H9 (cell line): ENCODE measurements around the gene CACNB2. TPM values are rescaled to one million over a fixed set of nuclear protein-coding genes. Genes with fewer than 3 reads are reported as not detected.

Experiments used
- DNase-seq: peaks from one replicate; pipeline ENCODE4 v3.0.0-alpha.2; 2017
- H2AFZ ChIP-seq: one replicate; pipeline ENCODE4 v1.6.1; 2013; ENCODE audit warnings: mild to moderate bottlenecking, low read length, control low read depth, moderate library complexity
- H2AK5ac ChIP-seq: 2 replicates; pipeline ENCODE4 v1.6.1; 2013; ENCODE audit warnings: low read length, control low read depth, mixed read lengths; ENCODE audit not compliant: insufficient read length
- H2BK120ac ChIP-seq: one replicate; pipeline ENCODE4 v1.6.1; 2013; ENCODE audit warnings: low read depth, mild to moderate bottlenecking, low read length, control low read depth, inconsistent platforms; ENCODE audit not compliant: poor library complexity, severe bottlenecking
- H2BK12ac ChIP-seq: 2 replicates; pipeline ENCODE4 v1.6.1; 2013; ENCODE audit warnings: low read length, control low read depth, mixed read lengths, low read depth; ENCODE audit not compliant: insufficient read length
- H2BK15ac ChIP-seq: 2 replicates; pipeline ENCODE4 v1.6.1; 2013; ENCODE audit warnings: low read depth, low read length, control low read depth
- H2BK20ac ChIP-seq: one replicate; pipeline ENCODE4 v1.6.1; 2013; ENCODE audit warnings: low read depth, mild to moderate bottlenecking, low read length, control low read depth, inconsistent platforms; ENCODE audit not compliant: poor library complexity, severe bottlenecking
- H2BK5ac ChIP-seq: 2 replicates; pipeline ENCODE4 v1.6.1; 2013; ENCODE audit warnings: low read length, control low read depth, mixed read lengths; ENCODE audit not compliant: insufficient read length
- H3K14ac ChIP-seq: 2 replicates; pipeline ENCODE4 v1.6.1; 2013; ENCODE audit warnings: low read length, control low read depth; ENCODE audit not compliant: insufficient read depth
- H3K18ac ChIP-seq: 2 replicates; pipeline ENCODE4 v1.6.1; 2013; ENCODE audit warnings: low read depth, mild to moderate bottlenecking, mixed read lengths, low read length, control low read depth; ENCODE audit not compliant: insufficient read length
- H3K23ac ChIP-seq: 2 replicates; pipeline ENCODE4 v1.6.1; 2013; ENCODE audit warnings: low read length, control low read depth, mixed read lengths, low read depth; ENCODE audit not compliant: insufficient read length
- H3K23me2 ChIP-seq: 2 replicates; pipeline ENCODE4 v1.6.1; 2013; ENCODE audit warnings: low read depth, mild to moderate bottlenecking, mixed read lengths, low read length, control low read depth; ENCODE audit not compliant: insufficient read length, poor library complexity, severe bottlenecking
- H3K27ac ChIP-seq: 2 replicates; pipeline ENCODE4 v1.5.1; 2013; ENCODE audit warnings: low read length, control low read depth, mixed read lengths, low read depth; ENCODE audit not compliant: insufficient read length
- H3K27me3 ChIP-seq: 2 replicates; pipeline ENCODE4 v1.6.1; 2013; ENCODE audit warnings: low read length, control low read depth, inconsistent platforms; ENCODE audit not compliant: insufficient read depth
- H3K4ac ChIP-seq: 2 replicates; pipeline ENCODE4 v1.6.1; 2013; ENCODE audit warnings: low read depth, mild to moderate bottlenecking, control low read depth, inconsistent platforms, low read length, moderate library complexity
- H3K4me1 ChIP-seq: 2 replicates; pipeline ENCODE4 v1.6.1; 2013; ENCODE audit warnings: low read length, control low read depth, inconsistent platforms; ENCODE audit not compliant: insufficient read depth
- H3K4me2 ChIP-seq: 2 replicates; pipeline ENCODE4 v1.6.1; 2013; ENCODE audit warnings: low read length, control low read depth, mixed read lengths; ENCODE audit not compliant: insufficient read length, insufficient read depth
- H3K56ac ChIP-seq: 2 replicates; pipeline ENCODE4 v1.6.1; 2013; ENCODE audit warnings: low read depth, mild to moderate bottlenecking, mixed read lengths, low read length, control low read depth; ENCODE audit not compliant: insufficient read length
- H3K79me1 ChIP-seq: 2 replicates; pipeline ENCODE4 v1.6.1; 2013; ENCODE audit warnings: low read depth, mild to moderate bottlenecking, moderate library complexity, low read length, control low read depth, inconsistent platforms; ENCODE audit not compliant: insufficient read depth, poor library complexity, severe bottlenecking
- H3K79me2 ChIP-seq: 2 replicates; pipeline ENCODE4 v1.6.1; 2013; ENCODE audit warnings: low read length, control low read depth, inconsistent platforms; ENCODE audit not compliant: insufficient read depth
- H3K9ac ChIP-seq: 2 replicates; pipeline ENCODE4 v1.6.1; 2013; ENCODE audit warnings: low read length, control low read depth, mixed read lengths; ENCODE audit not compliant: insufficient read length; ENCODE audit errors: extremely low read depth
- H3K9me3 ChIP-seq: one replicate; pipeline ENCODE4 v1.6.1; 2013; ENCODE audit warnings: low read depth, low read length, inconsistent platforms; ENCODE audit not compliant: control insufficient read depth
- H3T11ph ChIP-seq: one replicate; pipeline ENCODE4 v1.6.1; 2013; ENCODE audit warnings: mild to moderate bottlenecking, low read length, control low read depth, inconsistent platforms
- H4K20me1 ChIP-seq: one replicate; pipeline ENCODE4 v1.6.1; 2013; ENCODE audit not compliant: control insufficient read depth, insufficient read length, insufficient read depth
- H4K5ac ChIP-seq: 2 replicates; pipeline ENCODE4 v1.6.1; 2013; ENCODE audit warnings: low read depth, mild to moderate bottlenecking, mixed read lengths, low read length, control low read depth; ENCODE audit not compliant: insufficient read length
- H4K8ac ChIP-seq: replicated peaks from 2 replicates; pipeline ENCODE4 v1.6.1; 2013; ENCODE audit warnings: low read length, control low read depth, mixed read lengths, low read depth; ENCODE audit not compliant: insufficient read length
- H4K91ac ChIP-seq: 2 replicates; pipeline ENCODE4 v1.6.1; 2013; ENCODE audit warnings: low read depth, mild to moderate bottlenecking, moderate library complexity, mixed read lengths, low read length, control low read depth; ENCODE audit not compliant: insufficient read length
- H3K27ac Mint-ChIP-seq, 3 experiments: 2 replicates in 2 of 3; 3 replicates in 1 of 3; pipeline ENCODE4 v1.8.0; 2020 to 2021; ENCODE audit warnings: mixed read lengths in 3 of 3, mild to moderate bottlenecking in 1 of 3, moderate library complexity in 1 of 3
- H3K27me3 Mint-ChIP-seq: 2 replicates; pipeline ENCODE4 v1.8.0; 2021; ENCODE audit warnings: low read depth, mild to moderate bottlenecking, moderate library complexity, mixed read lengths
- H3K36me3 Mint-ChIP-seq, 3 experiments: 2 replicates in 2 of 3; 3 replicates in 1 of 3; pipeline ENCODE4 v1.8.0; 2020 to 2021; ENCODE audit warnings: low read depth in 3 of 3, mixed read lengths in 3 of 3; ENCODE audit not compliant: insufficient read depth in 1 of 3
- H3K4me1 Mint-ChIP-seq, 2 experiments: 2 replicates each; pipeline ENCODE4 v1.8.0; 2020; ENCODE audit warnings: mixed read lengths in 2 of 2
- H3K4me3 Mint-ChIP-seq, 2 experiments: 2 replicates in 1 of 2; 3 replicates in 1 of 2; pipeline ENCODE4 v1.8.0; 2020 to 2021; ENCODE audit warnings: mild to moderate bottlenecking in 2 of 2, mixed read lengths in 2 of 2, moderate library complexity in 1 of 2
- H3K9me3 Mint-ChIP-seq, 2 experiments: 2 replicates in 1 of 2; 3 replicates in 1 of 2; pipeline ENCODE4 v1.8.0; 2020; ENCODE audit warnings: mild to moderate bottlenecking in 2 of 2, mixed read lengths in 2 of 2, moderate library complexity in 1 of 2
- CTCF ChIP-seq: fragments of 200-600 bp; sonication (generic); conservative IDR thresholded peaks from 3 replicates; pipeline ENCODE4 v1.8.0; 2021; ENCODE audit warnings: antibody characterized with exemption, mild to moderate bottlenecking
- WGBS: extraction: QIAGEN DNeasy Blood & Tissue Kit; methylation state at CpG from one replicate; pipeline ENCODE4 v1.1.7; 2013; ENCODE audit warnings: missing lambda C conversion rate, low lambda C conversion rate, mixed read lengths; ENCODE audit not compliant: insufficient read length; ENCODE audit errors: extremely low coverage; 5-methylcytosine and 5-hydroxymethylcytosine counted together
- total RNA-seq: library from RNA; stranded (reverse); gene quantifications from 2 replicates; pipeline ENCODE4 v1.2.1, GENCODE V29; 2021

The CACNB2 gene
- total RNA-seq, 1 experiment from 2014 or later = 2.6 TPM

GRCh38 chr10:18264466-18265050 lies 124.3 kb downstream of the CACNB2 start:
- H3K23me2 ChIP-seq = no peaks in the 10 kb centered on the region
- no peaks in the 10 kb centered on the region; a peak in 2 of 5 replicates for H3K9me3 Mint-ChIP-seq
- no peak overlapping the region for H3K4ac ChIP-seq
- peaks cover 0 to 1% (median 0%) of the 10 kb centered on the region in 3 experiments; a peak in 1 of 7 replicates for H3K36me3 Mint-ChIP-seq
- H4K5ac ChIP-seq = no peak overlapping the region
- no peak overlapping the region for H3K56ac ChIP-seq
- H3K79me2 ChIP-seq = no peaks in the 10 kb centered on the region
- DNase-seq = no peak
- H2BK15ac ChIP-seq = no peak overlapping the region
- no peaks in the 10 kb centered on the region for H4K20me1 ChIP-seq
- H4K8ac ChIP-seq = no peak overlapping the region
- no peak overlapping the region for H3K14ac ChIP-seq
- H3K18ac ChIP-seq = no peak overlapping the region
- H3T11ph ChIP-seq = no peak overlapping the region
- no peaks in the 10 kb centered on the region for H3K27me3 ChIP-seq
- H3K9me3 ChIP-seq = no peaks in the 10 kb centered on the region
- no peaks in the 10 kb centered on the region for H3K27me3 Mint-ChIP-seq
- H3K4me3 Mint-ChIP-seq = no peak overlapping the region
- no peak overlapping the region for H2BK5ac ChIP-seq
- no peak overlapping the region for H3K23ac ChIP-seq
- no peak overlapping the region for H3K27ac Mint-ChIP-seq
- TF ChIP-seq CTCF = no peak
- H3K4me1 ChIP-seq = peaks cover 3% of the 10 kb centered on the region; the same call in 1 of the 2 replicates
- H3K27ac ChIP-seq = no peak overlapping the region
- WGBS = no CpG with 5 or more reads among the region's 5 CpGs
- H3K79me1 ChIP-seq = no peaks in the 10 kb centered on the region
- no peak overlapping the region for H2BK120ac ChIP-seq
- no peak overlapping the region for H3K4me2 ChIP-seq
- no peak overlapping the region for H4K91ac ChIP-seq
- H2BK12ac ChIP-seq = no peak overlapping the region
- no peak overlapping the region for H3K9ac ChIP-seq
- H2AK5ac ChIP-seq = no peak overlapping the region
- no peak overlapping the region for H2BK20ac ChIP-seq
- peaks cover 14 to 21% of the 10 kb centered on the region in 2 experiments for H3K4me1 Mint-ChIP-seq
- H2AFZ ChIP-seq = no peak overlapping the region
